HG03457 (cell line): ENCODE data around the gene CDC42EP3.

Source experiments
- ATAC-seq: cut with Tn5 transposase; IDR thresholded peaks from one replicate; pipeline ENCODE4 v1.9.1; 2021; ENCODE audit warnings: moderate number of reproducible peaks; ENCODE audit not compliant: unreplicated experiment

CDC42EP3 gene

GRCh38 chr2:37619959-37620300 is 51.5 kb downstream of the CDC42EP3 start:
- ATAC-seq = no peak

GRCh38 chr2:37619230-37619958 is 52.0 kb downstream of the CDC42EP3 start:
- no peak for ATAC-seq

- no peak for ATAC-seq
These were observed 53.1 kb downstream of the CDC42EP3 start for GRCh38 chr2:37618326-37618725.

DNA sequence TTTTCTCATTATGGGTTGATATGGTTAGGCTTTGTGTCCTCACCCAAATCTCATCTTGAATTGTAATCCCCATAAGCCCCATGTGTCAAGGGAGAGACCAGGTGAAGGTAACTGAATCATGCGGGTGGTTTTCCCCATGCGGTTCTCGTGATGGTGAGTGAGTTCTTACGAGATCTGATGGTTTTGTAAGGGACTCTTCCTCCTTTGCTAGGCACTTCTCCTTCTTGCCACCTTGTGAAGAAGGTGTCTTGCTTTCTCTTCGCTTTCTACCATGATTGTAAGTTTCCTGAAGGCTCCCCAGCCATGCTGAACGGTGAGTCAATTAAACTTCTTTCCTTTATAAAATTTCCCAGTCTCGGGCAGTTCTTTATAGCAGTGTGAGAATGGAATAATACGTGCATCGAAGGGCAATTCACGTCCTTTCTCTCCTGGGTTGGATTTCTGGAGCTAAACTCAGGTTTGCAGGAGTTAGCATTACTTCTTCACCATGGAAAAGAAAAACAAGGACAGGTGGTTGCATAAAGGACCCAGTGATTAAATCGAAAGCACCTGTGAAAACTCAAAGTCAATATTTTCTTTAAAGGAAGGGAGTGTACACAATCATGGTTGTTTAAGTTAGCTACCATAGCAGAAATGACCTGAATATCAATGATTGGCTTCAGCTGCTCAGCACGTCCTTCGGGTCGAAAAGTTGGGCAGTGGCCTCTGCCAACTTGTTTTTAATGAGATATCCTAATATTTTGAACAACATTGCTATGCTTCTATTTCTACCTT is 54.1 kb downstream of the CDC42EP3 start:
- no peak for ATAC-seq

DNA sequence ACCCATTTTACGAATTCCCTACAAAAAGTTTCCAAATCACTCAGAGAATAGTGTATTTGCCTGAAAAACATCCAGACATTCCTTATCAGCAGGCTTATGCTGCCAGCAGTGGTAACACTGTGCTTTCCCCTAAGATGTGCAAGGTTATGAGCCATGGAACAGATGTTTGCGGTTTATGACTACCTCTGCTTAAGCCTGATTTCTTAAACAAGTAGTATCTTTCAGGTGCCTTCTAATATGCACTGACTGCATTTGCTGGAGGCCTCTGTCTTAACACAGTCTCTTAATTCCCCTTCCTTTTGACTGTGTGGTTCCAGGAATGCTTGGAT is 54.8 kb downstream of the CDC42EP3 start:
- no peak for ATAC-seq

DNA sequence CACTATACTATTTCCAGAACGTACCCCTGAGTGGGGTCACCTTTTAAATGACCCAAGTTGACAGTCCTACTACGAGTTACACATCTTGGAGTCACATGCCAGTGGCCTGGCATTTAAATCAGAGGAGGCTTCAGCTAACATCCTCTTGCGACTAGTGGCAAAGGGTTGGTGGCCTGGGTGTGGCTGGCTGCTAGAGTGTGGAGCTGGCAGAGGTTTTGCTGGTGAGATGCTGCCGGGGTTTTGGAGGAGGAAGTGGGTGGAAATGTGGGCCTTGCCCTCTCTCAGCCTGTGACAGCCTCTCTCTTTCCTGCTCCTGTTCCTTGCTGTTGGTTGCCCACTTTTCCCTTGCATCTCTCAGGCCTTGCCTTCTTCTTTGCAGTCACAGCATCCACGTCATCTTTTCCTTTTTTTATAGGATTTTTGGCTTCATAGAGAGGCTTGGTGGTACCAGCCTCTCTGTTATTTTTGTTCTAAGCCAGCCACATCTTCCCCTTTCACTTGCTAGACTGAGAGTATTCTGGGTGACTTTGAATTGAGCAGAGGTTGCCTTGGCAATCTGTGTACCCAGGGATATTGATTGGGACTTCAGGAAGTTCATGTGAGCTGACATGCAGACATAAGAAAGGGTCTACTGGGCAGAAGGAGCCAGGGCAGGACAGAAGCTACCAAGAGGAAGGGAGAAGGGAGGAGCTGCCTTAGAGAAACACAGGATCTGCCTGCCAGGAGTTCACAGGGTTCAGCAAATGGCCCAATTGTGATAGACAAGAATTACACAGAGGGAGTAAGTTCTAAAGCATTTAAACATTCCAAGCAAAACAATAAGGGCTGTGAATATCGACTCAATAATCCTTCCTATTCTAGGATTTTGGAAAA is 55.4 kb downstream of the CDC42EP3 start:
- no peak for ATAC-seq

GRCh38 chr2:37614061-37614738 is 57.2 kb downstream of the CDC42EP3 start:
- ATAC-seq = no peak

DNA sequence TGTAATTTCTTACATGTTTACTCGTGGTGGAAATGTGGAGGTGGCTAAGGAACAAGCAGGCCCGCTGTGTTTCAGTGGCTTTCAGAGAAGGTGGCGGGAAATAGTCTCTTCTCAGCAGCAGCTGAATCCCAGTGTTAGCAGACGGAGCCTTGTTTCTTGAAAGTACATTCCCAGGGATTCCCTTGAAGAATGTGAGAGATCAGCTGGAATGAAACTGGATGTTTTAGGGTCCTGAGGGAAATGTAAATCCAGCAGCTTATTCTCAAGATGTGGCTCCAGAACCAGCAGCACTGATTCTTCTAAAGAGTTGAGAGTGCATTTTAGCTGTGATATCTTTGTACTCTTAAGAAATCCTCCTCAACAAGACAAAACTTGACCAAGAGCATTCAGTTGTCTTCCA is 59.1 kb downstream of the CDC42EP3 start:
- no peak for ATAC-seq

GRCh38 chr2:37610638-37611289 is 60.7 kb downstream of the CDC42EP3 start:
- ATAC-seq = no peak

DNA sequence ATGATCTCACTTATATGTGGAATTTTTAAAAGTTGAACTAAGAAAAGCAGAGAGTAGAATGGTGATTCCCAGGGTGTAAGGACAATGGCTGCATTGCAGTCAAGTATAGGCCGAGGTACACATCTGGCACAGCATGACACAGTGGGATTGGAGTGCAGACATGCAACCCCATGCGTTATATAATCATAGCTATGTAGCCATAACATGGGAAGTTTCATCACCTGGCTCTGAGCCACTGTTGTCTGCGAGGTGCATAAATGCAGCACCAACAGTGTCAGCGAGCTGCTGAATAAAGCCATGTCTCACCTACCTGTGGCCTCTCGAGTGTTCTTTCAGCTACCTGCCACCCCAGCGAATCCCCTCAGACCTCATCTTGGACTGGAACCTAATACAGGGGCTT is 61.7 kb downstream of the CDC42EP3 start:
- no peak for ATAC-seq

DNA sequence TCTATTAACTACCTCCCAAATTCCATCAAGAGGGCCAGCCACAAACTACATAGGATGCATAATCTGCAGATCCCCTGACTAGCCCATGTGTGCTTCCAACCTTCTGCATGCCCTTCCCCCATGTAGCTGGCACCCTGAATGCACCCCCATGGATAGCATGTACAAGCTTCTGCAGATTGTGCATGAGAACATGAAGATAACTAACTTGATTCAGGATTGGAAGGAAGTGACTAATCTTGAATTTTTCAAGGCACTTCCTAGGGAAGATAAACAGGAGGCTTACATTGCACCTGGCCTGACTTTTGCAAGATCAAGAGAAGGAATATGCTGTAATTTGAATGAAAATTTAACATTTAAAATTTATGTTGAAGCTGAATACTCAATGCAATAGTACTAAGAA is 66.7 kb downstream of the CDC42EP3 start:
- ATAC-seq = no peak

- ATAC-seq = no peak
These were observed 68.7 kb downstream of the CDC42EP3 start for GRCh38 chr2:37602702-37603101.

DNA sequence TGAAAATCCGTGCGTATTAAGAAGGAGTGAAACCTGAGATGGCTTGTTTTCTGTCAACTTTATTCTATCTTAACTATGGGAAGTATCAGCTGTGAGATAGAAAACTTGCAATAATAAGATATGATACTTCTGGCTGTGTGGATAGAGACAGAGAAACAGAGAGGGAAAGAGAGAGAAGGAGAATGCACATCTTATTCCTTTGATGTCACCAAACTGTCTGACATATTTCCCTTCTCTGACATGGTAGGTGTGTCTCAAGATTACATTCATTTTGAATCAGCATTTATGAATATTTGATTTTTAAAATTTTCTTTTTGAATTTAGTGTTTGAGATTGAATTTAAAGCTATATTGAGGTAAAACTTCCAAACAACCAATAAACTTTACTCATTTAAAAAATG is 69.4 kb downstream of the CDC42EP3 start:
- ATAC-seq = no peak

DNA sequence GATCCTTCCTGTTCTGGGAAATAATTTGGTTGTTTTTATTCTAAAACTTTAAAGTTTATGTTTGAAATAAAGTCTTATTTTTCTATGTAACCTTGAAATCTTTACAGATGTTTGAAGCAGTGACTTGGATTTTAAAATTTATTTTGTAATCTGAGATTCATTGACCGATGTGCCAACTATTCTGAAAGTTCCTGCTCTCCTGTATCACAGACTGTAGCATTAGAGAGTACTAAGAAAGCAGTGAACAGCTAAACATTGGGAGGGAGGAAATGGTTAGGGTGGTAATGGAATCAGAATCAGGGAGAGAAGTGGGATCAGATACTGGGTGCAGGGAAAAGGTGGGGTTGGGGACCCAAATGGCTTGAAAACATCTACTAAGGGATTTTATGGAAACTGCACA is 69.9 kb downstream of the CDC42EP3 start:
- no peak for ATAC-seq

- no peak for ATAC-seq
These were observed 70.7 kb downstream of the CDC42EP3 start for GRCh38 chr2:37600735-37601134.

DNA sequence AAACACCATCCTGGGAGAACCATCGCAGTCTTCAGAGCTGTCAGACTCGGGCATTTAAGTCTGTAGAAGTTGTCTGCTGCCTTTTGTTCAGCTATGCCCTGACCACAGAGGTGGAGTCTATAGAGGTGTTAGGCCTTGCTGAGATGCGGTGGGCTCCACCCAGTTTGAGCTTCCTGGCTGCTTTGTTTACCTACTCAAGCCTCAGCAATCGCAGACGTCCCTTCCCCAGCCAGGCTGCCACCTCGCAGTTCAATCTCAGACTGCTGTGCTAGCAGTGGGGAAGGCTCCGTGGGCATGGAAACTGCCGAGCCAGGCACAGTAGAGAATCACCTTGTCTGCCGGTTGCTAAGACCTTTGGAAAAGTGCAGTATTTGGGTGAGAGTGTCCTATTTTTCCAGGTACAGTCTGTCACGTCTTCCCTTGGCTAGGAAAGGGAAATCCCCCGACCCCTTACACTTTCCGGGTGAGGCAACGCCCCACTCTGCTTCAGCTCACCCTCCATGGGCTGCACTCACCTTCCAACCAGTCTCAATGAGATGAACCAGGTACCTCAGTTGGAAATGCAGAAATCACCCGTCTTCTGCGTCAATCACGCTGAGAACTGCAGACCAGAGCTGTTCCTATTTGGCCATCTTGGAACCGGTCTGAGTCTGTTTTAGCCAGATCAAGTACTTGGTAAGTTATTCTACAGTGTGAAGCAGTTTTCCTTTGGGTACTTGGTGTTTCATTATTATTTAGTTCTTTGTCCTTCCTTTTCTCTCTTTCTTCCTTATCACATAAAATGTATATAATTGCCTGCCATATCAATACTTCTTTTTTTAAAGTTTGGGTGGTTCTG is 71.5 kb downstream of the CDC42EP3 start:
- ATAC-seq = no peak

- ATAC-seq = no peak
These were observed 77.7 kb downstream of the CDC42EP3 start for GRCh38 chr2:37593694-37594093.

DNA sequence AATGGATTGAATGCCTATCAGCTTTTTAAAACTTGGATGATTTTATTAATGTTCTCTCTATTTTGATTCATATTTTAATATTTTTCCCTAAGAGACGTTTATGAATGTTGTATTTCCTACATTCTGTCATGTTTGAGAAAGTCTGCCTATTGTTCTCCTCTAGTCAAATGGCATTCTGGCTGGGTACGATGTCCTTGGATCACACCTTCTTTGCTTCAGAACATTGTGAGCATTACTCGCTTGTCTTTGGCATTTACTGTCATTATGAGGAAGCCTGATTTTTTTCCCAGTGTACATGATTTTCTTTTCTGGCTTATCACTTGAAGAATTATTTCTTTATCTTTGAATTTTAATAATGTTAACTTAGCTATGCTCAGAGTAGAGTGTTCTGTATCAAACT is 78.4 kb downstream of the CDC42EP3 start:
- ATAC-seq = no peak
